Fibroblast of lung (primary cell): Measurements from ENCODE around the gene PCGF1.

Experiments used
- EZH2 ChIP-seq: IDR thresholded peaks from 2 replicates; pipeline ENCODE4 v1.5.1; 2012; ENCODE audit warnings: low read length, control low read depth, mild to moderate bottlenecking; ENCODE audit errors: missing control alignments
- TF ChIP-seq, protein P1 (sequence below), 2 donors: IDR thresholded peaks in 1 of 2; conservative IDR thresholded peaks in 1 of 2; 1 replicate in 1 of 2; 2 replicates in 1 of 2; pipeline ENCODE4 v1.5.1; 2011 to 2012; ENCODE audit warnings: low read length in 2 of 2, control low read depth in 1 of 2, inconsistent platforms in 1 of 2, low read depth in 1 of 2, mild to moderate bottlenecking in 1 of 2

DNA sequence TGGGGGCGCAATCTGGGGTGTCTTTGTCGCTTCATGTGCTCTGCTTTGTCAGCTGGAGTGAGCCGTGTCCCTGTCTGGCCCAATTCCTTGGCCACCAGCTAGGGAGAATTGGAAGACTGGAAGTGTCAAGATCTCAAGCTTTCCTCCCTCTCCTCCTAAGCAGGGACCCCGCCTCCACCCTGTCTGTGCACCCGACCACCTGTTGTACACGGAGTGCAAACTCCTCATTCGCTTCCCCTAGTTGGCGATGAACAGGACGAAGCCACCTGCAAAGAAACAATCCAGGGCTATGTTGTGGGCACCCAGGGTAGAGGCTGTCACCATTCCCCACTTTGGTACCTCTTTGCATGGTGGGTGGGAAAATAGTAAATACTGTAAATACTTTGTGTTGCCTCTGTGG, 20.2 kb upstream of the PCGF1 start:
- TF ChIP-seq, protein P1, sequence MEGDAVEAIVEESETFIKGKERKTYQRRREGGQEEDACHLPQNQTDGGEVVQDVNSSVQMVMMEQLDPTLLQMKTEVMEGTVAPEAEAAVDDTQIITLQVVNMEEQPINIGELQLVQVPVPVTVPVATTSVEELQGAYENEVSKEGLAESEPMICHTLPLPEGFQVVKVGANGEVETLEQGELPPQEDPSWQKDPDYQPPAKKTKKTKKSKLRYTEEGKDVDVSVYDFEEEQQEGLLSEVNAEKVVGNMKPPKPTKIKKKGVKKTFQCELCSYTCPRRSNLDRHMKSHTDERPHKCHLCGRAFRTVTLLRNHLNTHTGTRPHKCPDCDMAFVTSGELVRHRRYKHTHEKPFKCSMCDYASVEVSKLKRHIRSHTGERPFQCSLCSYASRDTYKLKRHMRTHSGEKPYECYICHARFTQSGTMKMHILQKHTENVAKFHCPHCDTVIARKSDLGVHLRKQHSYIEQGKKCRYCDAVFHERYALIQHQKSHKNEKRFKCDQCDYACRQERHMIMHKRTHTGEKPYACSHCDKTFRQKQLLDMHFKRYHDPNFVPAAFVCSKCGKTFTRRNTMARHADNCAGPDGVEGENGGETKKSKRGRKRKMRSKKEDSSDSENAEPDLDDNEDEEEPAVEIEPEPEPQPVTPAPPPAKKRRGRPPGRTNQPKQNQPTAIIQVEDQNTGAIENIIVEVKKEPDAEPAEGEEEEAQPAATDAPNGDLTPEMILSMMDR (conservative IDR thresholded peaks at IDR 0.05 in 1 of 2, IDR thresholded peaks at IDR 0.05 in 1 of 2; ENCODE audit: low read depth in 1 of 2, low read length in 2 of 2), result no peak
- no peak for TF ChIP-seq EZH2
